NCI-H1092 (cell line): Measurements from ENCODE around the gene BPIFB2.
"Not testable (repeated sequence)": the region's sequence is repeated elsewhere in the genome, so short reads cannot be mapped to it uniquely, and the experiment has no call there.

Experiments
- DNase-seq: peaks from one replicate; lab custom pipeline; 2025; lab: John Stamatoyannopoulos, UW

BPIFB2 gene

GRCh38 chr20:33034901-33035492, 27.5 kb downstream of the BPIFB2 start:
- no peak for DNase-seq

- no peak for DNase-seq
Observed at GRCh38 chr20:33037456-33037855, 30.0 kb downstream of the BPIFB2 start.

- DNase-seq: no peak
Observed at GRCh38 chr20:33038243-33038642, 30.7 kb downstream of the BPIFB2 start.

GRCh38 chr20:33042430-33042829, 34.9 kb downstream of the BPIFB2 start:
- DNase-seq: no peak

GRCh38 chr20:33042983-33043730, 35.7 kb downstream of the BPIFB2 start:
- DNase-seq: no peak

GRCh38 chr20:33043731-33044181, 36.3 kb downstream of the BPIFB2 start:
- no peak for DNase-seq

GRCh38 chr20:33045129-33045721, 37.7 kb downstream of the BPIFB2 start:
- not testable (repeated sequence) for DNase-seq

- no peak for DNase-seq
Observed at GRCh38 chr20:33046412-33046811, 38.9 kb downstream of the BPIFB2 start.

GRCh38 chr20:33051333-33051732, 43.8 kb downstream of the BPIFB2 start:
- DNase-seq: no peak

- no peak for DNase-seq
Observed at GRCh38 chr20:33053291-33054106, 46.0 kb downstream of the BPIFB2 start, which contains the start of gene BPIFB3. BPIFB3 (plus strand) TSS chr20:33053903; CDS start chr20:33055436, 1,533 bp downstream.

GRCh38 chr20:33054381-33054780, 46.9 kb downstream of the BPIFB2 start:
- DNase-seq: no peak

- no peak for DNase-seq
Observed at GRCh38 chr20:33054791-33055190, 47.3 kb downstream of the BPIFB2 start.

GRCh38 chr20:33059136-33059535, 51.6 kb downstream of the BPIFB2 start:
- DNase-seq: no peak

GRCh38 chr20:33059741-33060390, 52.4 kb downstream of the BPIFB2 start:
- no peak for DNase-seq

GRCh38 chr20:33061658-33062028, 54.1 kb downstream of the BPIFB2 start:
- DNase-seq: no peak

- DNase-seq: no peak
Observed at GRCh38 chr20:33062105-33062824, 54.8 kb downstream of the BPIFB2 start.

GRCh38 chr20:33062825-33063149, 55.3 kb downstream of the BPIFB2 start:
- DNase-seq: no peak

- no peak for DNase-seq
Observed at GRCh38 chr20:33063271-33063670, 55.8 kb downstream of the BPIFB2 start.

GRCh38 chr20:33064572-33065287, 57.2 kb downstream of the BPIFB2 start:
- DNase-seq: no peak

GRCh38 chr20:33065785-33066184, 58.3 kb downstream of the BPIFB2 start:
- no peak for DNase-seq

- DNase-seq: no peak
Observed at GRCh38 chr20:33067806-33068205, 60.3 kb downstream of the BPIFB2 start.
